GM20431 (cell line): ENCODE data around the gene MMP19.
"Not testable (repeated sequence)": the region's sequence is repeated elsewhere in the genome, so short reads cannot be mapped to it uniquely, and the experiment has no call there.

Source experiments
- in situ Hi-C: fragments of 300-500 bp; cut with MseI, MboI; formaldehyde crosslinking; loops from one replicate; pipeline ENCODE4 v1.15.0; 2020; ENCODE audit warnings: low sequenced_read_pairs; ENCODE audit not compliant: unreplicated experiment

MMP19 gene

GRCh38 chr12:55842681-55843429, at the start of gene MMP19:
TSS of gene MMP19 (minus strand) at chr12:55842936. CDS start at chr12:55842830, 106 bp downstream.
- in situ Hi-C loops = no loop called here

- in situ Hi-C loops = no loop called here
Measured at GRCh38 chr12:55891310-55891709, 48.6 kb upstream of the MMP19 start.

- in situ Hi-C loops = no loop called here
Measured at GRCh38 chr12:55885113-55885512, 42.4 kb upstream of the MMP19 start.

GRCh38 chr12:55877824-55878223, 35.1 kb upstream of the MMP19 start:
- in situ Hi-C loops = no loop called here

GRCh38 chr12:55875704-55876467, 33.1 kb upstream of the MMP19 start:
- in situ Hi-C loops = no loop called here

GRCh38 chr12:55874443-55874842, 31.7 kb upstream of the MMP19 start:
- in situ Hi-C loops = no loop called here

- in situ Hi-C loops = not testable (repeated sequence)
Measured at GRCh38 chr12:55866454-55867004, 23.8 kb upstream of the MMP19 start.

- in situ Hi-C loops = no loop called here
Measured at GRCh38 chr12:55865327-55865726, 22.6 kb upstream of the MMP19 start.

GRCh38 chr12:55862931-55863330, 20.2 kb upstream of the MMP19 start:
- in situ Hi-C loops = not testable (repeated sequence)

GRCh38 chr12:55862286-55862685, 19.6 kb upstream of the MMP19 start:
- in situ Hi-C loops = no loop called here

- in situ Hi-C loops = no loop called here
Measured at GRCh38 chr12:55861871-55862270, 19.1 kb upstream of the MMP19 start.

GRCh38 chr12:55861396-55861795, 18.7 kb upstream of the MMP19 start:
- in situ Hi-C loops = no loop called here

- in situ Hi-C loops = no loop called here
Measured at GRCh38 chr12:55852740-55853139, 10.0 kb upstream of the MMP19 start.

GRCh38 chr12:55850893-55851292, 8.2 kb upstream of the MMP19 start:
- in situ Hi-C loops = no loop called here

- in situ Hi-C loops = no loop called here
Measured at GRCh38 chr12:55850401-55850800, 7.7 kb upstream of the MMP19 start.

GRCh38 chr12:55849616-55850343, 7.0 kb upstream of the MMP19 start:
- in situ Hi-C loops = no loop called here

- in situ Hi-C loops = no loop called here
Measured at GRCh38 chr12:55847603-55848291, 5.0 kb upstream of the MMP19 start.

- in situ Hi-C loops = no loop called here
Measured at GRCh38 chr12:55847033-55847432, 4.3 kb upstream of the MMP19 start.

- in situ Hi-C loops = no loop called here
Measured at GRCh38 chr12:55845785-55846496, 3.2 kb upstream of the MMP19 start.
